D721Med (cell line): ENCODE measurements around the gene COG5.
"Not testable (repeated sequence)": the region's sequence is repeated elsewhere in the genome, so short reads cannot be mapped to it uniquely, and the experiment has no call there.

Experiments used
- DNase-seq: peaks from one replicate; pipeline ENCODE4 v3.0.0; 2011; ENCODE audit warnings: low spot score; ENCODE audit not compliant: insufficient read length
- FAIRE-seq: peaks from 2 replicates; lab custom pipeline; 2011; peaks lifted over from hg19 to GRCh38; lab: Jason Lieb, UNC
- CTCF ChIP-seq: IDR thresholded peaks from 2 replicates; pipeline ENCODE4 v1.5.1; 2012; ENCODE audit warnings: mild to moderate bottlenecking, control low read depth; ENCODE audit not compliant: insufficient read depth; ENCODE audit errors: missing control alignments

The COG5 gene

GRCh38 chr7:107538001-107538400, 25.7 kb downstream of the COG5 start:
- TF ChIP-seq CTCF = no peak
- no peak for FAIRE-seq
- DNase-seq = no peak

- not testable (repeated sequence) for FAIRE-seq, DNase-seq
Measured at GRCh38 chr7:107537228-107537627, 26.5 kb downstream of the COG5 start.

DNA sequence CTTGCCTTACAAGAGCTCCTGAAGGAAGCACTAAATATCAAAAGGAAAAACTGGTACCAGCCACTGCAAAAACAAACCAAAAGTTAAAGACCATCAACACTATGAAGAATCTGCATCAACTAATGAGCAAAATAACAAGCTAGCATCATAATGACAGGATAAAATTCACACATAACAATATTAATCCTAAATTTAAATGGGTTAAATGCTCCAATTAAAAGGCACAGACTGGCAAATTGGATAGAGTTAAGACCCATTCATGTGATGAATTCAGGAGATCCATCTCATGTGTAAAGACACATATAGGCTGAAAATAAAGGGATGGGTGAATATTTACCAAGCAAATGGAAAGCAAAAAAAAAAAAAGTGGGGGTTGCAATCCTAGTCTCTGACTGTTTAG, 29.6 kb downstream of the COG5 start:
- no peak for FAIRE-seq
- DNase-seq = no peak
- no peak for TF ChIP-seq CTCF

DNA sequence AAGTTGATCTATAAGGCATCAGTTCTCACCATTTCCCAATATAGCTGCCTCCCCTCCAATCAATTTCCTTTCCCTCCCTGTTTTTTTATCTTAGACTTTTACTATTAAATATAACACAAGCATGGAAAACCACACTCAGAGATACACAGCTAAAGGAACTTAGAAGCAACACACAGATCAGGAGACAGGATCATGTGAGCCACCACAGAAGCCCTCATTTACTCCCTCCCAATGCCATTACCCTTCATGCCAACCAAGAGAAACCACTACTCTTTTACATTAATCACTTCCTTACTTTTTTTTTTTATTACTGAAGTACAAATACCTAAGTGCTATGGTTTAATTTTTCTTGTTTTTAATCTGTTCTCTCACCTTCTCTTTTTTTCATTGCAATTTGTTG, 33.0 kb downstream of the COG5 start:
- DNase-seq (no peak), FAIRE-seq (no peak)
- TF ChIP-seq CTCF = no peak

DNA sequence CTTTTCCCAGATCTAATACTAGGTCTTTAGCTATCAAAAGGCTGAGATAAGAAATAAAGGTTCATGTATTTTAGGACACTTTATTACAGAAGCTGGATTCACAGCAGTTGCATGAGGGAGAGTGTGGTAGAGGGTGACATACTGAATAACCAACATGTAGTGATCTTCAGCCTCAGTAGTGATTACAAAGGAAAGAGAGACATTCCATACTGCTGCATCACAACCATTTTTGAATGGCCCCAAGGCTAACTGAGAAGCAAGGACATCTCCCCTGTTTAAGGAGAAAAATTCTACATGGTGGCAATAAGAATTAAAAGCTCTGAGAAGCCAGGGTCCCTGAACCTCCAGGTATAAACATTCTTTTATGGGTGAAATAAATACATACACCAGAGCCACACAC, 35.3 kb downstream of the COG5 start:
- no peak for DNase-seq

GRCh38 chr7:107527196-107527595, 36.5 kb downstream of the COG5 start:
- no peak for FAIRE-seq
- no peak for DNase-seq
- TF ChIP-seq CTCF = no peak

More for the DNA sequence above, 35.3 kb downstream of the COG5 start:
- no peak for FAIRE-seq
- TF ChIP-seq CTCF = no peak

GRCh38 chr7:107526672-107527071, 37.0 kb downstream of the COG5 start:
- FAIRE-seq = no peak
- TF ChIP-seq CTCF = no peak
- DNase-seq = no peak
